ENCODE results near the gene CCSER1. TPM values are rescaled to one million over a fixed set of nuclear protein-coding genes. Genes with fewer than 3 reads are reported as not detected.
"Not testable (repeated sequence)": the region's sequence is repeated elsewhere in the genome, so short reads cannot be mapped to it uniquely, and the experiment has no call there.

Gene CCSER1
- total and polyA plus RNA-seq, 2 donors (not counting 1 experiment from before 2014, with no cell fraction given), result 10.7 to 39.5 TPM

DNA sequence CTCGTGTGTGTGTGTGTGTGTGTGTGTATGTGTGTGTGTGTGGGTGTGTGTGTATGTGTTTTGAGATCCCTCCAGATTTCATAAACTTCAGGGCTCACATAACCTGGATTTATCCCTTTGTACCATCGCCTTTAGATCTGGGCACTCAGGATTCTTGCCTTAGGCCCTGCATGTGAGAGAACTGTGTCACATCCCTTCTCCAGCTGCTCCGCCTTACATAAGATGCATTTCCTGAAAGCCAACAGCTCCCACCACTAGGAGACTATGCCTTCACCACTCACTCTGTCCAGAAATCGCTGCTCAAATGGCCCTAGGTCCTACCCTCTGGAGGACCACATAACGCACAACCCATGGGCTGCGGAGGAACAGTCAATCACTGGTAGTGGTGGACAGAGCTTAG, 348.8 kb downstream of the CCSER1 start:
- Histone ChIP-seq H3K4me1 (ENCODE audit: control insufficient read depth in 2 of 2, insufficient read depth in 2 of 2, low read length in 2 of 2) (no peaks in the 10 kb centered on the region), H3K9ac (ENCODE audit: low read length) (no peak overlapping the region), H4K20me1 (ENCODE audit: control insufficient read depth, insufficient read depth, low read length, poor library complexity, severe bottlenecking) (no peaks in the 10 kb centered on the region), H3K79me2 (ENCODE audit: control insufficient read depth, insufficient read depth, low read length) (no peaks in the 10 kb centered on the region), H2AFZ (ENCODE audit: insufficient read depth, low read depth, low read length, poor library complexity, severe bottlenecking) (no peak overlapping the region), H3K27ac (ENCODE audit: low read length in 2 of 2) (no peak overlapping the region), H3K4me3 (ENCODE audit: control extremely low read depth in 1 of 5, extremely low read depth in 1 of 5, insufficient read depth in 1 of 5, low read depth in 2 of 5, low read length in 4 of 5) (no peak overlapping the region), H3K4me2 (replicated peaks; ENCODE audit: low read depth, low read length, poor library complexity, severe bottlenecking) (no peak overlapping the region), H3K27me3 (replicated peaks in 1 of 4; ENCODE audit: control extremely low read depth in 1 of 4, control insufficient read depth in 3 of 4, insufficient read depth in 4 of 4, low read length in 3 of 4) (no peaks in the 10 kb centered on the region), H3K9me3 (ENCODE audit: control extremely low read depth in 1 of 3, control insufficient read depth in 2 of 3, insufficient read depth in 1 of 3, low read length in 2 of 3) (no peaks in the 10 kb centered on the region), H3K36me3 (replicated peaks in 1 of 2; ENCODE audit: control extremely low read depth in 1 of 2, control insufficient read depth in 1 of 2, extremely low read depth in 1 of 2, insufficient read depth in 2 of 2, low read length in 1 of 2) (no peaks in the 10 kb centered on the region)
- CTCF ChIA-PET, result interaction anchor here (0.9 kb wide), 1 partner anchor 57 kb away, joined by 3 read pairs; no protein-coding TSS in a partner anchor
- POLR2A ChIA-PET, result no interaction called here
- no peak overlapping the region for H3K4me3 Mint-ChIP-seq
- DNase-seq (no peak), ATAC-seq (ENCODE audit: low read depth) (no peak)
- intact Hi-C loops (cut with micrococcal nuclease), result no loop called here
- no peak overlapping the region for H3K27ac Mint-ChIP-seq
- TF ChIP-seq, protein P1, sequence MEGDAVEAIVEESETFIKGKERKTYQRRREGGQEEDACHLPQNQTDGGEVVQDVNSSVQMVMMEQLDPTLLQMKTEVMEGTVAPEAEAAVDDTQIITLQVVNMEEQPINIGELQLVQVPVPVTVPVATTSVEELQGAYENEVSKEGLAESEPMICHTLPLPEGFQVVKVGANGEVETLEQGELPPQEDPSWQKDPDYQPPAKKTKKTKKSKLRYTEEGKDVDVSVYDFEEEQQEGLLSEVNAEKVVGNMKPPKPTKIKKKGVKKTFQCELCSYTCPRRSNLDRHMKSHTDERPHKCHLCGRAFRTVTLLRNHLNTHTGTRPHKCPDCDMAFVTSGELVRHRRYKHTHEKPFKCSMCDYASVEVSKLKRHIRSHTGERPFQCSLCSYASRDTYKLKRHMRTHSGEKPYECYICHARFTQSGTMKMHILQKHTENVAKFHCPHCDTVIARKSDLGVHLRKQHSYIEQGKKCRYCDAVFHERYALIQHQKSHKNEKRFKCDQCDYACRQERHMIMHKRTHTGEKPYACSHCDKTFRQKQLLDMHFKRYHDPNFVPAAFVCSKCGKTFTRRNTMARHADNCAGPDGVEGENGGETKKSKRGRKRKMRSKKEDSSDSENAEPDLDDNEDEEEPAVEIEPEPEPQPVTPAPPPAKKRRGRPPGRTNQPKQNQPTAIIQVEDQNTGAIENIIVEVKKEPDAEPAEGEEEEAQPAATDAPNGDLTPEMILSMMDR (IDR thresholded peaks at IDR 0.05), result no peak
- no peak for TF ChIP-seq EZH2 (IDR thresholded peaks at IDR 0.05; ENCODE audit: borderline replicate concordance, insufficient read depth, low read depth, low read length, poor library complexity, severe bottlenecking)
- 98% methylated on average over 4 of the region's 6 CpGs for WGBS (ENCODE audit: insufficient coverage)
- no peaks in the 10 kb centered on the region for H3K9me3 Mint-ChIP-seq (ENCODE audit: insufficient read depth)
- no peaks in the 10 kb centered on the region for H3K4me1 Mint-ChIP-seq
- no peaks in the 10 kb centered on the region for H3K27me3 Mint-ChIP-seq

DNA sequence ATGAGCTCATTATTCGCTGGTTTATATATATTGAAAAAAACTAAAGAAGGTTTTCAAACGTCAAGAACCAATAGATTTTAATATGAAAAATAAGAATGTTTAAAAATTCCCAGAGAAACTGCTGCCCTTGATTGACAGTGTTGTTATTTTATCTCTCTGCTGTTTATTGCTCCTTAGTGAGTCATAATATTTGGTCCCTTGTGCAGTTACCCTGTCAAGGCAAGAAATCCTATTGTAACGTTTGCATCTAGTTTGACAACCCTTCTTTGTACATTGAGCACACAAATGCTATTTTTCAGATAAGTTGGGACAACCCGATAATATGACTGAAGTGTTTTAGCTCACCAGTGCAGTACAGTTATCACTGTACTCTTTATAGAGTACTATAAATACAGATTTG, 349.4 kb downstream of the CCSER1 start:
- CTCF ChIA-PET, result interaction anchor here (0.9 kb wide), 1 partner anchor 58 kb away, joined by 3 read pairs; no protein-coding TSS in a partner anchor
- POLR2A ChIA-PET, result no interaction called here
- Mint-ChIP-seq H3K9me3 (ENCODE audit: insufficient read depth) (no peaks in the 10 kb centered on the region), H3K4me1 (no peaks in the 10 kb centered on the region), H3K4me3 (no peak overlapping the region), H3K27me3 (no peaks in the 10 kb centered on the region), H3K27ac (no peak overlapping the region)
- H3K36me3 ChIP-seq (replicated peaks in 1 of 2; ENCODE audit: control extremely low read depth in 1 of 2, control insufficient read depth in 1 of 2, extremely low read depth in 1 of 2, insufficient read depth in 2 of 2, low read length in 1 of 2), result no peaks in the 10 kb centered on the region
- no peak for DNase-seq
- no peaks in the 10 kb centered on the region for H3K9me3 ChIP-seq (ENCODE audit: control extremely low read depth in 1 of 3, control insufficient read depth in 2 of 3, insufficient read depth in 1 of 3, low read length in 2 of 3)
- intact Hi-C loops (cut with micrococcal nuclease), result no loop called here
- H4K20me1 ChIP-seq (ENCODE audit: control insufficient read depth, insufficient read depth, low read length, poor library complexity, severe bottlenecking), result no peaks in the 10 kb centered on the region
- H3K27ac ChIP-seq (ENCODE audit: low read length in 2 of 2), result no peak overlapping the region
- H3K4me1 ChIP-seq (ENCODE audit: control insufficient read depth in 2 of 2, insufficient read depth in 2 of 2, low read length in 2 of 2), result no peaks in the 10 kb centered on the region
- no peaks in the 10 kb centered on the region for H3K27me3 ChIP-seq (replicated peaks in 1 of 4; ENCODE audit: control extremely low read depth in 1 of 4, control insufficient read depth in 3 of 4, insufficient read depth in 4 of 4, low read length in 3 of 4)
- WGBS (ENCODE audit: insufficient coverage), result no CpG with 5 or more reads among the region's 4 CpGs
- no peak overlapping the region for H3K4me3 ChIP-seq (ENCODE audit: control extremely low read depth in 1 of 5, extremely low read depth in 1 of 5, insufficient read depth in 1 of 5, low read depth in 2 of 5, low read length in 4 of 5)
- no peak overlapping the region for H3K9ac ChIP-seq (ENCODE audit: low read length)
- H3K79me2 ChIP-seq (ENCODE audit: control insufficient read depth, insufficient read depth, low read length), result no peaks in the 10 kb centered on the region
- no peak overlapping the region for H2AFZ ChIP-seq (ENCODE audit: insufficient read depth, low read depth, low read length, poor library complexity, severe bottlenecking)
- TF ChIP-seq EZH2 (IDR thresholded peaks at IDR 0.05; ENCODE audit: borderline replicate concordance, insufficient read depth, low read depth, low read length, poor library complexity, severe bottlenecking), result no peak
- TF ChIP-seq, protein P1 (IDR thresholded peaks at IDR 0.05), result no peak
- no peak overlapping the region for H3K4me2 ChIP-seq (replicated peaks; ENCODE audit: low read depth, low read length, poor library complexity, severe bottlenecking)
- ATAC-seq (ENCODE audit: low read depth), result no peak

DNA sequence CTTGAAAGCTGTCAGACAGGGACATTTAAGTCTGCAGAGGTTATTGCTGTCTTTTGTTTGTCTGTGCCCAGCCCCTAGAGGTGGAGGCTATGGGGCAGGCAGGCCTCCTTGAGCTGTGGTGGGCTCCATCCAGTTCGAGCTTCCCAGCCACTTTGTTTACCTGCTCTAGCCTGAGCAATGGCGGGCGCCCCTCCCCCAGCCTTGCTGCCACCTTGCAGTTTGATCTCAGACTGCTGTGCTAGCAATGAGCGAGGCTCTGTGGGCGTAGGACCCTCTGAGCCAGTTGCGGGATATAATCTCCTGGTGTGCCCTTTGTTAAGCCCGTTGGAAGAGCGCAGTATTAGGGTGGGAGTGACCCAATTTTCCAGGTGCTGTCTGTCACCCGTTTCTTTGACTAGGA, 357.7 kb downstream of the CCSER1 start:
- ATAC-seq (ENCODE audit: low read depth); CTCF ChIA-PET; H3K9ac ChIP-seq (ENCODE audit: low read length); H3K79me2 ChIP-seq (ENCODE audit: control insufficient read depth, insufficient read depth, low read length); H3K4me1 ChIP-seq (ENCODE audit: control insufficient read depth in 2 of 2, insufficient read depth in 2 of 2, low read length in 2 of 2); DNase-seq; H3K27me3 ChIP-seq (replicated peaks in 1 of 4; ENCODE audit: control extremely low read depth in 1 of 4, control insufficient read depth in 3 of 4, insufficient read depth in 4 of 4, low read length in 3 of 4); intact Hi-C loops (cut with micrococcal nuclease); H3K36me3 ChIP-seq (replicated peaks in 1 of 2; ENCODE audit: control extremely low read depth in 1 of 2, control insufficient read depth in 1 of 2, extremely low read depth in 1 of 2, insufficient read depth in 2 of 2, low read length in 1 of 2); H3K9me3 ChIP-seq (ENCODE audit: control extremely low read depth in 1 of 3, control insufficient read depth in 2 of 3, insufficient read depth in 1 of 3, low read length in 2 of 3); H3K4me1 Mint-ChIP-seq; H3K27ac Mint-ChIP-seq; H3K4me2 ChIP-seq (replicated peaks; ENCODE audit: low read depth, low read length, poor library complexity, severe bottlenecking); H3K9me3 Mint-ChIP-seq (ENCODE audit: insufficient read depth); H3K27ac ChIP-seq (ENCODE audit: low read length in 2 of 2); H3K4me3 ChIP-seq (ENCODE audit: control extremely low read depth in 1 of 5, extremely low read depth in 1 of 5, insufficient read depth in 1 of 5, low read depth in 2 of 5, low read length in 4 of 5); H3K4me3 Mint-ChIP-seq; H2AFZ ChIP-seq (ENCODE audit: insufficient read depth, low read depth, low read length, poor library complexity, severe bottlenecking); H3K27me3 Mint-ChIP-seq; POLR2A ChIA-PET; H4K20me1 ChIP-seq (ENCODE audit: control insufficient read depth, insufficient read depth, low read length, poor library complexity, severe bottlenecking): not testable (repeated sequence)
- 88% methylated on average over 9 of the region's 9 CpGs for WGBS (ENCODE audit: insufficient coverage)

Data from B cell (primary cell).